ENCODE measurements around the gene CLIC4. TPM values are rescaled to one million over a fixed set of nuclear protein-coding genes. Genes with fewer than 3 reads are reported as not detected.

The CLIC4 gene
- total RNA-seq, 1 donor from 2014 or later: 353 TPM

- H3K79me2 ChIP-seq (ENCODE audit: insufficient read depth, low read length): no peaks in the 10 kb centered on the region
- H3K9me3 ChIP-seq (ENCODE audit: insufficient read depth, low read depth, low read length): no peaks in the 10 kb centered on the region
- no peak for FAIRE-seq
- no peak overlapping the region for H3K4me3 ChIP-seq (ENCODE audit: insufficient read depth, low read depth, low read length)
- peaks cover 45% of the 10 kb centered on the region for H4K20me1 ChIP-seq (ENCODE audit: insufficient read depth, low read length)
- H3K27ac ChIP-seq (ENCODE audit: low read depth, low read length): no peak overlapping the region
- no peak for TF ChIP-seq EZH2 (IDR thresholded peaks at IDR 0.05; ENCODE audit: insufficient read depth, low read length)
- TF ChIP-seq, protein P1, sequence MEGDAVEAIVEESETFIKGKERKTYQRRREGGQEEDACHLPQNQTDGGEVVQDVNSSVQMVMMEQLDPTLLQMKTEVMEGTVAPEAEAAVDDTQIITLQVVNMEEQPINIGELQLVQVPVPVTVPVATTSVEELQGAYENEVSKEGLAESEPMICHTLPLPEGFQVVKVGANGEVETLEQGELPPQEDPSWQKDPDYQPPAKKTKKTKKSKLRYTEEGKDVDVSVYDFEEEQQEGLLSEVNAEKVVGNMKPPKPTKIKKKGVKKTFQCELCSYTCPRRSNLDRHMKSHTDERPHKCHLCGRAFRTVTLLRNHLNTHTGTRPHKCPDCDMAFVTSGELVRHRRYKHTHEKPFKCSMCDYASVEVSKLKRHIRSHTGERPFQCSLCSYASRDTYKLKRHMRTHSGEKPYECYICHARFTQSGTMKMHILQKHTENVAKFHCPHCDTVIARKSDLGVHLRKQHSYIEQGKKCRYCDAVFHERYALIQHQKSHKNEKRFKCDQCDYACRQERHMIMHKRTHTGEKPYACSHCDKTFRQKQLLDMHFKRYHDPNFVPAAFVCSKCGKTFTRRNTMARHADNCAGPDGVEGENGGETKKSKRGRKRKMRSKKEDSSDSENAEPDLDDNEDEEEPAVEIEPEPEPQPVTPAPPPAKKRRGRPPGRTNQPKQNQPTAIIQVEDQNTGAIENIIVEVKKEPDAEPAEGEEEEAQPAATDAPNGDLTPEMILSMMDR (IDR thresholded peaks at IDR 0.05; ENCODE audit: insufficient read depth, low read depth, low read length): no peak
- Mint-ChIP-seq H3K27me3 (ENCODE audit: low read depth, unreplicated experiment) (no peaks in the 10 kb centered on the region), H3K4me1 (ENCODE audit: low read depth, unreplicated experiment) (peaks cover 30% of the 10 kb centered on the region), H3K27ac (ENCODE audit: unreplicated experiment) (peak overlapping the region; percentile 91), H3K36me3 (ENCODE audit: low read depth, unreplicated experiment) (no peaks in the 10 kb centered on the region), H3K9me3 (ENCODE audit: unreplicated experiment) (no peaks in the 10 kb centered on the region), H3K4me3 (ENCODE audit: unreplicated experiment) (peak overlapping the region; percentile 12)
- no peak for DNase-seq (ENCODE audit: low read depth)
- no peaks in the 10 kb centered on the region for H3K27me3 ChIP-seq (ENCODE audit: insufficient read depth, low read length)
- H3K36me3 ChIP-seq (ENCODE audit: insufficient read depth, low read length): no peaks in the 10 kb centered on the region
- no peak overlapping the region for H3K4me2 ChIP-seq (ENCODE audit: low read length)
- H3K4me1 ChIP-seq (ENCODE audit: insufficient read depth, low read length): peaks cover 19% of the 10 kb centered on the region
- no peak overlapping the region for H2AFZ ChIP-seq (ENCODE audit: low read depth, low read length)
- no peak overlapping the region for H3K9ac ChIP-seq (ENCODE audit: low read length)
These were observed 104.5 kb downstream of the CLIC4 start for GRCh38 chr1:24849672-24850295.

DNA sequence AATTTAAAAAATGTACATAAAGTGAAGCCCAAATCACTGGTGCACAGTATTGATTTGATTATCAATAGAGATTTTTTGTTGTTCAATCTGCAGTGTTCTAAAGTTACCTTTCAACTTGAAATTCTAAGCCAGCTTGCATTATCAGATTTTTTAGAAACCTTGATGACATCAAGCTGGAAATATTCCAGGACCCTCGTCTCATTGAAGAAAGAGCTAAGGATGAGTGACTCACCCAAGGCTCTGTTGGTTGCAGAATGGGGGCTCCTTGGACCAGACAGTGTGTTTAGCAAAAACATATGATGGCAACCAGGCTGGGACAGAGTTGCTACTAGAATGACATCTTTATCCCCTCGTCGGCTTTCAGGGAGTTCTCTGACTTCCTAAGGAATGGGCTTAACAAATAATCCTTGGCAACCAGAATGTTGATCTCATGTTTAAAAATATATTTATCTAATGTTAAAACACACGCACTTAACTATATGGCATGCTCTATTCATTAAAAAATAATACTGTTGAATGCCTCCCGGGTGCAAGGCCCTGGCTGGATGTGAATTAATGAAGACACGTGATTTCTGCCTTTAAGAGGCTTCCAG is 105.2 kb downstream of the CLIC4 start:
- H3K9me3 Mint-ChIP-seq (ENCODE audit: unreplicated experiment): no peaks in the 10 kb centered on the region
- Histone ChIP-seq H3K27ac (ENCODE audit: low read depth, low read length) (no peak overlapping the region), H2AFZ (ENCODE audit: low read depth, low read length) (no peak overlapping the region), H3K36me3 (ENCODE audit: insufficient read depth, low read length) (no peaks in the 10 kb centered on the region), H3K4me2 (ENCODE audit: low read length) (no peak overlapping the region), H3K27me3 (ENCODE audit: insufficient read depth, low read length) (no peaks in the 10 kb centered on the region), H3K4me3 (ENCODE audit: insufficient read depth, low read depth, low read length) (no peak overlapping the region), H3K9me3 (ENCODE audit: insufficient read depth, low read depth, low read length) (no peaks in the 10 kb centered on the region), H3K9ac (ENCODE audit: low read length) (no peak overlapping the region), H4K20me1 (ENCODE audit: insufficient read depth, low read length) (peaks cover 38% of the 10 kb centered on the region), H3K4me1 (ENCODE audit: insufficient read depth, low read length) (peaks cover 19% of the 10 kb centered on the region), H3K79me2 (ENCODE audit: insufficient read depth, low read length) (no peaks in the 10 kb centered on the region)
- H3K4me3 Mint-ChIP-seq (ENCODE audit: unreplicated experiment): no peak overlapping the region
- peak overlapping the region; percentile 91 for H3K27ac Mint-ChIP-seq (ENCODE audit: unreplicated experiment)
- H3K27me3 Mint-ChIP-seq (ENCODE audit: low read depth, unreplicated experiment): no peaks in the 10 kb centered on the region
- DNase-seq (ENCODE audit: low read depth) (no peak), FAIRE-seq (no peak)
- no peaks in the 10 kb centered on the region for H3K36me3 Mint-ChIP-seq (ENCODE audit: low read depth, unreplicated experiment)
- TF ChIP-seq, protein P1 (IDR thresholded peaks at IDR 0.05; ENCODE audit: insufficient read depth, low read depth, low read length): no peak
- TF ChIP-seq EZH2 (IDR thresholded peaks at IDR 0.05; ENCODE audit: insufficient read depth, low read length): no peak
- peaks cover 32% of the 10 kb centered on the region for H3K4me1 Mint-ChIP-seq (ENCODE audit: low read depth, unreplicated experiment)

GRCh38 chr1:24853649-24854048 is 108.4 kb downstream of the CLIC4 start:
- Histone ChIP-seq H3K79me2 (ENCODE audit: insufficient read depth, low read length) (no peaks in the 10 kb centered on the region), H3K4me3 (ENCODE audit: insufficient read depth, low read depth, low read length) (no peak overlapping the region), H2AFZ (ENCODE audit: low read depth, low read length) (no peak overlapping the region), H3K9ac (ENCODE audit: low read length) (no peak overlapping the region), H3K4me1 (ENCODE audit: insufficient read depth, low read length) (peaks cover 9% of the 10 kb centered on the region), H3K27ac (ENCODE audit: low read depth, low read length) (no peak overlapping the region), H4K20me1 (ENCODE audit: insufficient read depth, low read length) (peaks cover 16% of the 10 kb centered on the region), H3K4me2 (ENCODE audit: low read length) (no peak overlapping the region), H3K9me3 (ENCODE audit: insufficient read depth, low read depth, low read length) (no peaks in the 10 kb centered on the region), H3K36me3 (ENCODE audit: insufficient read depth, low read length) (no peaks in the 10 kb centered on the region), H3K27me3 (ENCODE audit: insufficient read depth, low read length) (no peaks in the 10 kb centered on the region)
- no peaks in the 10 kb centered on the region for H3K9me3 Mint-ChIP-seq (ENCODE audit: unreplicated experiment)
- DNase-seq (ENCODE audit: low read depth) (no peak), FAIRE-seq (no peak)
- H3K36me3 Mint-ChIP-seq (ENCODE audit: low read depth, unreplicated experiment): no peaks in the 10 kb centered on the region
- no peak for TF ChIP-seq EZH2 (IDR thresholded peaks at IDR 0.05; ENCODE audit: insufficient read depth, low read length)
- TF ChIP-seq, protein P1 (IDR thresholded peaks at IDR 0.05; ENCODE audit: insufficient read depth, low read depth, low read length): no peak
- peaks cover 32% of the 10 kb centered on the region for H3K4me1 Mint-ChIP-seq (ENCODE audit: low read depth, unreplicated experiment)
- H3K27me3 Mint-ChIP-seq (ENCODE audit: low read depth, unreplicated experiment): no peaks in the 10 kb centered on the region
- no peak overlapping the region for H3K27ac Mint-ChIP-seq (ENCODE audit: unreplicated experiment)
- no peak overlapping the region for H3K4me3 Mint-ChIP-seq (ENCODE audit: unreplicated experiment)

All from astrocyte (in vitro differentiated cells and primary cell).